Gastroesophageal sphincter (tissue), 3 donors: ENCODE results near the gene ZNF516.

Experiments used
- CTCF ChIP-seq, 4 experiments: fragments of 200-600 bp in 2 of 4; fragments of 450-650 bp in 2 of 4; sonication (generic) in 1 of 4; IDR thresholded peaks; one replicate each; pipeline ENCODE4 v1.5.1; 2017 to 2019; ENCODE audit warnings: antibody characterized with exemption in 4 of 4, mild to moderate bottlenecking in 2 of 4, moderate library complexity in 2 of 4
- POLR2AphosphoS5 ChIP-seq: sonication (generic); formaldehyde crosslinking; IDR thresholded peaks from one replicate; pipeline ENCODE4 v1.6.1; 2017; ENCODE audit warnings: antibody characterized with exemption

- TF ChIP-seq CTCF (IDR thresholded peaks at IDR 0.05) (no peak), POLR2AphosphoS5 (no peak)
Measured at GRCh38 chr18:76453057-76453561, 41.9 kb downstream of the ZNF516 start.
